Stimulated activated CD4-positive, alpha-beta T cell treated with anti-CD3 and anti-CD28 coated beads, Interleukin-15, amount 100 ng/mL, for 1 hour (primary cell): ENCODE measurements around the gene MUC13.
A peak's percentile ranks its signal among the peaks of the same experiment; 100 is the strongest.

Experiments
- DNase-seq, 2 donors: peaks; one replicate each; pipeline ENCODE4 v3.0.0-alpha.2; 2020; ENCODE audit warnings: low read depth in 1 of 2, low spot score in 1 of 2

The MUC13 gene

DNA sequence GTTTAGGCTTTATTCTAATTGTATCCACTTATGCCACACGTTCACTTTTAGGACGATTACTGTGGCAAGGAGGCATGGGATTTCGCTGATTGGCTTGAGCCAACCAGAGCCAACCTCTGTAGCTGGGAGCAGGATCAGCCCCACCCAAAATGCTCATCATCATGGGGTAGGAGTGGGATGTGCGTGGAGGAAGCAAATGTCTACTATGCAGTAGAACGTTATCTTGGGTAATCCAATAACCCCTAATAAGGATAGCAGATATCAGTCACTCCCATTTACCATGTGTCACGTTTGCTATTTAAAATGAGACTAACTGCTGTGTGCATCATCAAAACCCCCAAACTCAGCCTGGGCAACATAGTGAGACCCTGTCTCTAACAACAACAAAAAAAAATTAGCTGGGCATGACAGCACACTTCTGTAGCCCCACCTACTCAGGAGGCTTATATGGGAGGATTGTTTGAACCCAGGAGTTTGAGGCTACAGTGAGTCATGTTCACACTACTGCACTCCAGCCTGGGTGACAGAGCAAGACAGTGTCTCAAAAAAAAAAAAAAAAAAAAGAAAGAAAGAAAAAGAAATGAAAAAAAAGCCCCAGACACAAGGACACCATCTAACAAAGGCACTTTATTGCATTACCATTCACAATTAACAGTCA lies 29.6 kb downstream of the MUC13 start:
- DNase-seq = no peak

DNA sequence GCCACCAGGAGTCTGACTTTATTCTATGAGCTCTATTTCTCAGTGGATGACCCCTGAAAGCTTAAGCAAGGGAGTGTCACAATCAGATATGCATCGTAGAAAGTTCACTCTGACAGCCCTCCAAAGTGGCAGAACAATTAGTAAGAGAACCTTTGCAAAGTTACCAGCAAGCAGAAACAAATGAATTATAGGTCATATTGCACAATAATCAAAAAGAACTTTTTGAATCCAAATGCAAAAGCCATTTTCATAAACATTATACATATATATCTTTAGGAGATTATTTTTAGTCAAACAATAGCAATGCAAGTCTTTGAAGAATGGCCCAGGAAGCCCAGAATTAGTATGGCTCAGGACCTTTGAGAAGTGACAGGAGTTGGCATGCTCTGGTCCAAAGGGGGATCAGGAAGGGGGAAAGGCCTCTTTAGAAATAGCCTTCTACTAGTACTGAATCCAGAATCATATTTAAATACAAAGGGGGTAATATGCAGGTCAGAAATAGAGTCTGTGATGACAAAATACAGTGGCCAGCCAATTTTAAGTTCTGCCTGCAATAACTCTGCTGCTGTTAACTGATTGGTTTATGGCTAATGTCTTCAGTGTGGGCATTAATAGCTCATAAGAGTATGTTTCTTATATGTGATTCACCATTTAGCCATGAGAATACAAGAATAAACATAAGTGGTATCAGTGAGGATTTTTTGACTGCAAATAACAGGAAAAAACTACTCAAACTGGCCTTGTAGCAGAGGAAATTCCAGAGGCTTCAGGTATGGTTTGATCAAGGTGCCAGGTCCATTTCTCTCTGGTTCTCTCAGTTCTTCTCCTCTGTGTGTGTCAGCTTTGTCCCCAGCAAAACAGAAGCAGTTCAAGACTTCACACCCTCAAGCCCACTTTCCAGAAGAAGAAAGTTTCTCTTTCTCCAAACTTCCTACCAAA lies 30.4 kb downstream of the MUC13 start:
- no peak for DNase-seq

DNA sequence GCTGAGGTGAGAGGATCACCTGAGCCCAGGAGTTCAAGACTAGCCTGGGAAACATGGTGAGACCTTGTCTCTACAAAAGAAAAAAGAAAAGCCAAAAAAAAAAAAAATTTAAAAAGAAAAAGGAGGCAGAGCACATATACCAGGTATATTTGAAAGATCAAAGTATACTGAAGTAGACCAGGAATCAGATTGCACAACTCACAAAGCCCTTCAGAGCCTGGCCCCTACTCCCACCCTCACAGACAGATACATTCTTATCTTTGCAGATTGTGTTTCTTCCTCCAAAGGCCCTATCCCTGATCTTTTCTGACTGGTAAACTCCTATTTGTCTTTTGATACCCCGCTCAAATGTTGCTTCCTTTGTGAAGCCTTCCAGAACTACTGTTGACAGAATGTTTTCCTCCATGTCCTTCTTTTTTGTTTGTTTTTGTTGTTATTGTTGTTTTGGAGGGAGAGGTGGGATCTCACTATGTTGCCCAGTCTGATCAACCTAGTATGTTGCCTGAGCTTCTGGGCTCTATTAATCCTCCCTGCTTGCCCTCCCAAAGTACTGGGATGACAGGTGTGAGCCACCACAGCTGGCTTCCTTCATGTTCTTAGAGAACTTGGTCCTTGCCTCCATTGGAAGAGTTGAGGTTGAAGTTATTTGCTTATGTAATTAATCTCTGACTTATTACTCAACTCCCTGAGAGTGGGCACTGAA lies 37.6 kb downstream of the MUC13 start:
- DNase-seq = no peak

DNA sequence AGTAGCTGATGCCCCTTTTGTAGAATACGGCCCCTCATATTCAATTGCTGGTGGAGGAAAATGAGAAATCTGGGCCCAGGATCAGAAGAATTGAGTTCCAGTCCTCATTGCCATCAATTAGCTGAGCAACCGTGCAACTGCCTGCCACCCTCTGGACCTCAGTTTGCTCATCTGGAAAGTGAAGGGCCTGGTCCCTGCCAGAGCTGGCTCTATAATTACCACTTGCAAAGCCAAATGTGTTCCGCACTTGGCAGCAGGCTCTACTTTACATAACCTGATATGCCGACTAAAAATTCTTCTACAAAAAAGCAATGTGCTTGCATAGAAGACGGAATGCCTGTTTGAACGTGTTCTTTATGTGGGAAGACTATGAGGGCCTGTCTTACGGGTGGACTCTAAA lies 38.8 kb downstream of the MUC13 start:
- DNase-seq = no peak

- DNase-seq = no peak
Measured at GRCh38 chr3:124893526-124893925, 41.0 kb downstream of the MUC13 start.

GRCh38 chr3:124890573-124891190 lies 43.9 kb downstream of the MUC13 start:
- DNase-seq = no peak

- no peak for DNase-seq
Measured at GRCh38 chr3:124888482-124889441, 45.8 kb downstream of the MUC13 start.

- DNase-seq = no peak
Measured at GRCh38 chr3:124887932-124888298, 46.6 kb downstream of the MUC13 start.

GRCh38 chr3:124887177-124887931 lies 47.2 kb downstream of the MUC13 start, which contains the start of gene ITGB5:
Gene ITGB5 (minus strand): TSS chr3:124887365. CDS start chr3:124887000, 365 bp downstream.
- peak in 1 of 2 donors; percentile 5 for DNase-seq

DNA sequence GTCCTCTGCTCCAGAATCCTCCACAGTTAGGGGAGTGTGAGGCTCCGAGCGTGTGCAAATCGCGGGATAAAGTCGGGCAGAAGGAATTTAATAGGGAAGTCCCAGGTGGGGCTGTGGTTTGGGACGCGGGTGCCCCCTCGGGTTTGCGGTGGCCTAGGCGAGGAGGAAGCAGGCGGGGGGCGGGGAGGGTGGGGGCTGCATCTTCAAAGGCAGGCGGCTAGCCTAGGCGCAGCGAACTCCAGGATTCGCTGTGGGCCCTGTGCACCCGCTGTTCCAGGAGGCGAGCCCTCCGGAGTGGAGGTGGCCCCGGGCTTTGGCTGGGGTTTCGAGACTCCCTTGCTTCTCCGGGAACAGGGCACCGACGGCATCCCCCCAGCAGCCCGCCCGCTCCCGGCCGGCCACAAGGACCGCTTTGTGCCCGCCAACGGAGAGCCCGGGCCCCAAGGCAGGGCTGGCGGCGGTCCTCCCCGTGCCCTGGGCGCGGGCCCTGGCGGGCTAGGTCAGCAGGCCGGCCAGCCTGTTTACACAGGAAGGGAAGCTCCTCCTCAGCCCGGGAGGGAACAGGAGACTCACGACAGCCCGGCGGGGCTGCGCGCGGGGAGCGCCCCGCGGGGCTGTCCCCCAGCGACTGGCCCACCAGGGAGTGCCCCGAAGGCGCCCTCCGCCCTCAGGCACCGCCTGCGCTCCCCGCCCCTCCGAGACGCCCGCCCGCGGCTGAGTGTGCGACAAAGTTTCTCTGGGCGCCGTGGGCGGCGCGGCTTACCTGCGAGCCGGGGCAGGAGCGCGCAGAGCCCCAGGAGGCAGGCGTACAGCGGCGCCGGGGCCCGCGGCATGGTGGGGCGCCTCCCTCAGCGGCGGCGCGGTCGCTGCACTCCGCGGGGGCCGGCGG lies 48.1 kb downstream of the MUC13 start:
- peak in 1 of 2 donors; percentile 34 for DNase-seq

DNA sequence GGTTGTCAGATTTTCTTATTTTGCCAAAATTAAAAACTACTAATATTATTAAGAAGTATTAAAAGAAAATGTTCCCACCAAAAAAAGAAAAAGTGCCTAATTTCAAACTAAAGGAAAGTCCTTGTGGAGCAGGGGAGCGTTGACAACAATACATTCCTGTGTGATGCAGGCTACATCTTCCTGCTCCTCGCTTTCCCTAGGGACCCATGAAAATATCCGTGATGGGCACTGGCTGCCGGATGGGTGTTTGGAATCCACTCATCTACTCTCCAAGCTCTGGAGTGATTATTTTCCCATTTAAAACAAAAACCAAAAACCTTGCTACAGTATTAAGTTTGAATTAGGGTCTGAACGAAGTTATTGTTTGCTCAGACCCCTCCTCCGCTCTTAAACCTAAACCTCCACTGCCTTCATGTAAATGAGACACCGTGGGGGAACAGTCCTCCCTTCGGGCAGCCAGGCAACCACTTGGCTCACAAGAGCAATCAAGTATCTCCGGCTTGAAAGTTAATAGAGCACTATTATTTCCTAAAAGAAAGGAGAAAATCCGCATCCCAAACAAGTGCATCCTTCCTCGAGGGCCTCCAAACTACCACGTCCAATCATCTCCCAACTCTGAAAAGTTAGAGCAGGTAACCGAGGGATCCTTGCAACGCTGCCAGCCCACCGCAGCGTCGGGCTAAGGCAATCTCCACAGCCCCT lies 48.9 kb downstream of the MUC13 start:
- no peak for DNase-seq

DNA sequence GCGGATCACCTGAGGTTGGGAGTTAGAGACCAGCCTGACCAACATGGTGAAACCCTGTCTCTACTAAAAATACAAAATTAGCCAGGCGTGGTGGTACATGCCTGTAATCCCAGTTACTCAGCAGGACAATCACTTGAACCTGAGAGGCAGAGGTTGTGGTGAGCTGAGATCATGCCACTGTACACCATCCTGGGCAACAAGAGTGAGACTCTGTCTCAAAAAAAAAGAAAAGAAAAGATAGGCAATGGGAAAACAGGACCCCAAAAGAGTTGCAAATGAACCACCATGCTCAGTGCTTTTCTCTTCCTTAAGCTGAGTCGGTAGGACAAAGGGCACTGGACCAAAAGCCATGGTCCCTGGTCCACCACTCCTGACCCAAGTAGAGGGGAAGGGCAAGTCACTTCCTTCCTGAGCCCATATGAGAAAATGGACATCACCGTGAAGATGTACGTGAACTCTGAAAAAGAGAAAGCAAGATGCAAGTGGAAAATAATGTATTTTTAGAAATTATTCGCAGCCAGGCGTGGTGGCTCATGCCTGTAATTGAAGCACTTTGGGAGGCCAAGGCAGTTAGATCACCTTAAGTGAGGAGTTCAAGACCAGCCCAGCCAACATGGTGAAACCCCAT lies 50.0 kb downstream of the MUC13 start:
- DNase-seq = no peak

DNA sequence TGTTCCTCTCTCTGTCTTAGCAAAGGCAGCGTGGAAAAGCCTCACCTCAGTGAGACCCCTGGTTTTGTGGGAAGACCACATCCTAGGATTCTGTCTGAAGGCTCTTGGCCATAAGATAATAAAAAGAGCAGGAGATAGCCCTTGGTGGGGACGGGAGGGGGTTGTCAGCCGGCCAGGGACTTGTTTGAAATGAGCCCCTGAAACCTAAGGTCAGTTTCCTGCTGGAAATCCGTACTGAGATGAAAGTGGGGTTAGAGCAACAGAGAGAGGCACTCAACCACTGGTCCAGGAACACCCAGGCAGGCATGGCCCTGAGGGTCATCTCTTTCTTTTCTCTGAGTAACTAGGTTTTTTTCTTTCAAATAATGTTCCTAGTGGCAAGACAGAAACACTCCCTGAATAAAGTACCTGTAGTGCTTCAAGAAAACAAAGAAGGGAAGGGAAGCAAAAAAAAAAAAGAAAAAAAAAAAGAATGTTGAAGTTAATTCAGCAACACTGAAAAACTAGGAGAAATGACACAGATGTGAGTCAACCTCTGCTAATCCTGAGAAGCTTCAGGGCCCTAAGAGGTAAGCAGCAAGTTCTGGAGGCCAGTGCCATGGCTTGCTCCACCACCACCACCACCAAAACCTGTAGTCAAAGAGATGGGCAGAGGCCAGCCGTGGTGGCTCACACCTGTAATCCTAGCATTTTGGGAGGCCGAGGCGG lies 50.6 kb downstream of the MUC13 start:
- no peak for DNase-seq

DNA sequence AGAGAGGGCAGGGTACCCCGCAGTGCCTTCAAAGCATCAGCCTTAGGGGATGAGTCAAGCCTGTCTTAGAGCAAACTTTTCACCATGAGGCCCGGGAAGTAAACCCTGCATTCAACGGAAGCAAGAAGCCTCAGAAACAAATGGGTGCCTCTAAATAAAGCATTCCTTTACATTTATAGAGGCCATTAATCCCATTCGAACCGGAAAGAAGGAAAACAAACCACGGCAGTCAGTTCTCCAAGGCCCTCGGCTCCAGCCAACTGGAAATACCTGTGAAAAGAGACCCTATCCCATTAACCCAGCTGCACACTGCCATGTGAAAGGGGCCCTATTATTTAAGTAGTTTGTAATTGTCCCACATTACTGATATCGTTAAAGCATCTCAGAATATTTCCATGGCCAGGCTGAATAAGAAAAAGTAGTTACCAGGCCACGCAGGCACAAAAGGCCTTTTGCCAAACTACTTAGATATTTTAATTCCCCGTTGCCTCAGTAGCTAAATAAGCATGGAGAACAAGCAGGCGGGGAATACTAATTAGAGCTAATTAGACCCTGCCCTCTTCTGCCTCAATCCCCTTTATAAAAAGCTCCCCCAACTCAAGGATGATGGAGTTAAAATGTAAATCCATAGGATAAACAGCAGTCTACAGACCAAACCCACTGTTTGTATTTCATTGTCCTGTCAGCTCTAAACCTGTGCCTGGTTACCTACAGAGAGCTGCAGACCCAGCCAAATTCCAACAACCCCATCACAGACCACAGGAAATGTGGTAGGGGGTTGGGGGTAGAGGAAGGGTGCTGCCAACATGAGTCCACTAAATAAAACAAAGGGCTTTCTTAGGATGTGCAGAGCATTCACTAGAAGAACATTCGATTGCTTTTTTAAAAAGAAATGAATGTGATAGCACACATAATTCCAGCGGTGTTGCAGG lies 51.5 kb downstream of the MUC13 start:
- no peak for DNase-seq

- no peak for DNase-seq
Measured at GRCh38 chr3:124881976-124882697, 52.4 kb downstream of the MUC13 start.
